GM23248 (cell line): ENCODE data around the gene CIAO1.

Experiments
- EZH2 ChIP-seq: fragments of 200-600 bp; sonication (generic); IDR thresholded peaks from 2 replicates; pipeline ENCODE4 v1.6.1; 2018; ENCODE audit warnings: antibody characterized with exemption, mild to moderate bottlenecking; ENCODE audit not compliant: insufficient read depth, poor library complexity, severe bottlenecking
- EZH2phosphoT487 ChIP-seq: fragments of 200-600 bp; sonication (generic); IDR thresholded peaks from 2 replicates; pipeline ENCODE4 v1.6.1; 2018; ENCODE audit warnings: antibody characterized with exemption, moderate library complexity, mild to moderate bottlenecking, low read depth; ENCODE audit not compliant: insufficient read depth

DNA sequence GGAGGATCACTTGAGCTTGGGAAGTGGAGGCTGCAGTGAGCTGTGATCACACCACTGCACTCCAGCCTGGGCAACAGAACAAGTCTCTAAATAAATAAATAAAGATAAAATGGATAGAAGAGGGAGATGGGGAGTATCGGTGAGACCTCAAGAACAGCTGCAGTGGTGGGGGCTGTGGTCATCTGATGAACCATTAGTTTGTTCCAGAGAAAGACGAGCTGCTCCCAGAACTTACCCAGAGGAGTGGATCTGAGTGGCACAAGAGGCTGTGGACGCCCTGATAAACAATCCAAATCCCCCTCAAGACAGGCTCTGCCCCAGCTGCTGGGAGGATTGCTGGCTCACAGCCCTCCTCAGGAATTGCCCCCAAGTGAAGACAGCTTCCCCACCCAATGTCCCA is 26.9 kb upstream of the CIAO1 start:
- TF ChIP-seq EZH2 (no peak), EZH2phosphoT487 (no peak)
